ENCODE measurements around the gene OLFM2. TPM values are rescaled to one million over a fixed set of nuclear protein-coding genes. Genes with fewer than 3 reads are reported as not detected.

The OLFM2 gene
- total and polyA plus RNA-seq, 9 donors, result 3.9 to 19.3 (median 13.0) TPM

DNA sequence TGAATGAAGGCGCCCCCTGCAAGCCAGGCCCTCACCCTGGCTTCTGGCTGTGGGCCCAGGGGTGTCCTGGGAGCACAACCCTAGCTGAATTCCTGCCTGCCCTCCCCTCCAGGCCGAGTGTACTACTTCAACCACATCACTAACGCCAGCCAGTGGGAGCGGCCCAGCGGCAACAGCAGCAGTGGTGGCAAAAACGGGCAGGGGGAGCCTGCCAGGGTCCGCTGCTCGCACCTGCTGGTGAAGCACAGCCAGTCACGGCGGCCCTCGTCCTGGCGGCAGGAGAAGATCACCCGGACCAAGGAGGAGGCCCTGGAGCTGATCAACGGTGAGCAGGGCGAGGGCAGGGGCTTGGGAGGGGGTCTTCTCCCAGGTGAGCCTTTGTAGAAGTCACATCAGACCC, 98.0 kb downstream of the OLFM2 start:
- Histone ChIP-seq H3K4me3 (no peak overlapping the region), H3K27ac (no peak overlapping the region), H3K36me3 (no peaks in the 10 kb centered on the region), H3K9me3 (no peaks in the 10 kb centered on the region), H3K27me3 (no peaks in the 10 kb centered on the region), H3K4me1 (ENCODE audit: insufficient read depth) (peaks cover 6% of the 10 kb centered on the region)
- 86 to 90% (median 89%) methylated on average over 12 to 15 of the region's 15 CpGs for WGBS, 3 donors
- no peak for DNase-seq
- TF ChIP-seq CTCF (IDR thresholded peaks at IDR 0.05) (no peak), POLR2A (IDR thresholded peaks at IDR 0.05) (no peak), EP300 (IDR thresholded peaks at IDR 0.05) (no peak)
- intact Hi-C loops (cut with DNase I), result no loop called here

- 2 to 4% (median 2%) methylated on average over 5 of the region's 5 CpGs for WGBS, 3 donors
Measured at GRCh38 chr19:9836021-9836420, 100.3 kb downstream of the OLFM2 start.

GRCh38 chr19:9835507-9835949, 100.8 kb downstream of the OLFM2 start:
- H3K4me1 ChIP-seq (ENCODE audit: insufficient read depth), result peaks cover 1% of the 10 kb centered on the region
- DNase-seq, result no peak
- no peaks in the 10 kb centered on the region for H3K9me3 ChIP-seq
- TF ChIP-seq POLR2A (IDR thresholded peaks at IDR 0.05), result no peak
- TF ChIP-seq CTCF (IDR thresholded peaks at IDR 0.05), result peak in 1 of 3 donors; percentile 1
- no peak for TF ChIP-seq EP300 (IDR thresholded peaks at IDR 0.05)
- H3K36me3 ChIP-seq, result no peaks in the 10 kb centered on the region
- WGBS, 3 donors, result 1 to 3% (median 2%) methylated on average over 11 to 28 of the region's 28 CpGs
- peak overlapping the region in 1 of 2 donors; percentile 32 for H3K27ac ChIP-seq
- peak overlapping the region; percentile 87 for H3K4me3 ChIP-seq
- no peaks in the 10 kb centered on the region for H3K27me3 ChIP-seq
- intact Hi-C loops (cut with DNase I), result no loop called here

More at GRCh38 chr19:9836021-9836420, 100.3 kb downstream of the OLFM2 start:
- Histone ChIP-seq H3K9me3 (no peaks in the 10 kb centered on the region), H3K4me3 (peak overlapping the region; percentile 87), H3K36me3 (no peaks in the 10 kb centered on the region), H3K4me1 (ENCODE audit: insufficient read depth) (peaks cover 1% of the 10 kb centered on the region), H3K27me3 (no peaks in the 10 kb centered on the region), H3K27ac (no peak overlapping the region)
- no peak for TF ChIP-seq EP300 (IDR thresholded peaks at IDR 0.05)
- TF ChIP-seq POLR2A (IDR thresholded peaks at IDR 0.05), result no peak
- TF ChIP-seq CTCF (IDR thresholded peaks at IDR 0.05), result no peak
- intact Hi-C loops (cut with DNase I), result no loop called here
- DNase-seq, result no peak

- Histone ChIP-seq H3K27ac (peak within 1 kb of the TSS in 1 of 2 donors; percentile 55), H3K27me3 (no peaks in the 10 kb centered on the region), H3K36me3 (no peaks in the 10 kb centered on the region), H3K9me3 (no peaks in the 10 kb centered on the region), H3K4me3 (peak within 1 kb of the TSS; percentile 87), H3K4me1 (ENCODE audit: insufficient read depth) (peaks cover 1% of the 10 kb centered on the region)
- peak; percentile 98 to 99 (median 99) for DNase-seq
- WGBS, 3 donors, result 0 to 1% (median 0%) methylated on average over 53 to 73 of the region's 73 CpGs
- no peak for TF ChIP-seq EP300 (IDR thresholded peaks at IDR 0.05)
- no peak for TF ChIP-seq POLR2A (IDR thresholded peaks at IDR 0.05)
- peak; percentile 69 to 85 (median 74) for TF ChIP-seq CTCF (IDR thresholded peaks at IDR 0.05)
- intact Hi-C loops (cut with DNase I), result no loop called here
Measured at GRCh38 chr19:9834726-9835506, 101.4 kb downstream of the OLFM2 start, which contains the start of gene PIN1. Gene PIN1, plus strand, starts transcription at chr19:9835318. Its CDS starts 27 bp downstream, at chr19:9835345.

Data from ovary (tissue), 9 donors.